Prostate gland (tissue), 2 donors: Measurements from ENCODE around the gene GRID1.

Experiments used
- CTCF ChIP-seq, 4 experiments: fragments of 200-600 bp in 2 of 4; fragments of 450-650 bp in 2 of 4; sonication (generic) in 2 of 4; IDR thresholded peaks; 1 replicate in 3 of 4; 2 replicates in 1 of 4; pipeline ENCODE4 v1.5.1; 2016 to 2019; ENCODE audit warnings: antibody characterized with exemption in 4 of 4, mild to moderate bottlenecking in 2 of 4, moderate library complexity in 2 of 4
- POLR2A ChIP-seq: fragments of 450-650 bp; IDR thresholded peaks from one replicate; pipeline ENCODE4 v1.6.1; 2016; ENCODE audit warnings: antibody characterized with exemption, mild to moderate bottlenecking
- POLR2AphosphoS5 ChIP-seq: sonication (generic); formaldehyde crosslinking; IDR thresholded peaks from one replicate; pipeline ENCODE4 v1.6.1; 2017; ENCODE audit warnings: antibody characterized with exemption

GRCh38 chr10:85679061-85679460, 687.5 kb downstream of the GRID1 start:
- TF ChIP-seq POLR2AphosphoS5 (no peak), POLR2A (no peak), CTCF (IDR thresholded peaks at IDR 0.05) (no peak)
